ENCODE data around the gene IQCH.
A peak's percentile ranks its signal among the peaks of the same experiment; 100 is the strongest.
"Not testable (repeated sequence)": the region's sequence is repeated elsewhere in the genome, so short reads cannot be mapped to it uniquely, and the experiment has no call there.

Gene IQCH

DNA sequence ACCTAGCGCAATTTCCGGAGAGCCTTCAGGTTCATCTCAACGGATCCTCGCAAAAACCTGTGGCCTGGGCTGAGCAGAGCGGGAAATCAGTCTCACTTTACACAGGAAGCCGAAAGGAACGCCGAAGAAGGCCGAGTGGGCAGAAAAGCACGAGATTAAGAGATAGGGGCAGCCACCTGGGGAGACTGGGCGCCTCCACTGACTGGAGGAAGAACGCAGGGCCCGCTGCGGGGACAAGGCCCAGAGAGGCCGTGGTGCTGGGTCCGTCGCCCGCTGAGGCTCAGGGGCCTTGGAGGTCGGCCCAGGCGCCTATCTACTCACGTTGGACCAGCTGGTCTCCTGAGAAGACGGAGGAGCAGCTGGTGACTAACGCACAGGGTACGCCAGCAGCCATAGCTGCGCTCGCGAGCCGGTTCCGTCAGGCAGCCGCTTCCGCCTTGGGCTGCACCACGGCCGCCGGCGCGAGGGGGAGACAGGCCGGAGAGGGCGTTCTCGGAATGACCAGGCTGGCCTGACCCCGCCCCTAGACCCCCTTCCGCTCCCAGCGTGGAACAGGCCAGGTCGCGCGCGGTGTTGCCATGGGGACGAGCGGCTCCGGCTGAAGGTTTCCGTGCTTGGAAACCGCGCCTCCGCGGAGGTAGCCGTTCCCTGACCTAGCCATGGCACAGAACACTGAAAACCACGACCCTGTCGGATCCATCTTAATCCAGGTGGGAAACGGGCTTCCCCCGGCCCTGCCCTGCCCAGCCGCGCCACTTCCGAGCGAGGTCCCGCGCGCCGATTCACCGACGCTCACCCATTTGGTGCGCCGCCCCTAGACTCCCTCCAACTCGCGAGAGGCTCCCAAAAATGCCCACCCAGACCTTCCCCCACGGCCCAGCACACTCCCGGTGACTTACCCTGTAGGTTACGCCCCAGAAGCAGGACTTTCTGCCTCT, at the start of gene IQCH, which contains the start of gene AAGAB:
IQCH (plus strand) TSS at position 549 of the 938 bp plus-strand sequence; CDS start at position 660, 111 bp downstream.
AAGAB (minus strand) TSS at position 424 of the 938 bp plus-strand sequence; CDS start at position 394, 30 bp downstream.
- DNase-seq: peak; percentile 74

- DNase-seq: no peak
Measured at GRCh38 chr15:67207555-67208207, 46.9 kb upstream of the IQCH start.

- DNase-seq: no peak
Measured at GRCh38 chr15:67208396-67208795, 46.2 kb upstream of the IQCH start.

GRCh38 chr15:67210555-67211168, 43.9 kb upstream of the IQCH start:
- no peak for DNase-seq

DNA sequence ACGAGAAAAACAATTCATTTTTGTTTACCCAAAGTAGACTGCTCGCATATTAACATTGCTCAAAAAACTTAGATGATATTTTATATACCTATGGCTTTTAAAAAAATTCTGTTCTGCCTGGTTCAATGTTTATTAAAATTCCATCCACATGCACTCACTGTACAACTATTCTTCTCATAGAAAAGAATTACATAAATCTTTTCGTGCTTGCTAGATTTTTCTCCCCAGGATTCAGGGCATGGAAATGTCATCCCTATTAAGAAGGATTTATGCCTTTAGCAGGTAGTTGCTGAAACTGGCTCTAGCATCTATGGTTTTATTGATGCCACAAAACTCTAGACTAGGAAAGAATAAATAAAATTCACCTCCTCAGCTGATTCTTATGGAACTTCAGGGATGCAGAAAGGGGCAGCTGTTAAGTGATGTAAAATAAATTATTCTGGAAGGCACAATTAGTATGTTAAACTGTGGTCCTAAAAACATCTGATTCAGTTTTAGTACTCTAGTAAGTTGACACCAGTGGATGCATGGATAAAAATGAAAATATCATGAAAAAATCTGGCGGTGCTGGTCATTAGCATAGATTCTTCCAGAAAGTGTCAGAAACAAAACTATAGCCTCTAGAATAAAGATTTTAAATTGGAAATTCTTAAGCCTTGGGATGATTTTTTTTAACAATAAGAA, 41.8 kb upstream of the IQCH start:
- no peak for DNase-seq

DNA sequence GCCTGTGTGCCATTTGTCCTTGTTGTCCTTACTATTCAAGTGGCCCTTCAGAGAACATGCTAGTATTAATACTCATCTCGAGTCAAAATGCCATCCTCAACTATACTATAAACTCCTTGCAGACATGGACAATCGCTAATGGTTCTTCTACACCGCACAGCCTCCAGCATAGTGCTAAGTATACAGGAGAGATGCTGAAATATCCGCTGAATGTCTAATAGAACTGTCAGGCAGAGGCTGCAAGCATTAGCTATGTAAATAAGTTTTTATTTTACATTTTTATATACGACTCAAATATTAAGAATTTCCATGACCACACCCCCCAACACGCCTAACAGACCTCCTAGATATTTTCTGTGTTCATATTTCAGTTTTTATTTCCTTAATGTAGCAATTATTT, 39.5 kb upstream of the IQCH start:
- DNase-seq: no peak

- no peak for DNase-seq
Measured at GRCh38 chr15:67216859-67217258, 37.7 kb upstream of the IQCH start.

GRCh38 chr15:67218428-67218827, 36.2 kb upstream of the IQCH start:
- no peak for DNase-seq

DNA sequence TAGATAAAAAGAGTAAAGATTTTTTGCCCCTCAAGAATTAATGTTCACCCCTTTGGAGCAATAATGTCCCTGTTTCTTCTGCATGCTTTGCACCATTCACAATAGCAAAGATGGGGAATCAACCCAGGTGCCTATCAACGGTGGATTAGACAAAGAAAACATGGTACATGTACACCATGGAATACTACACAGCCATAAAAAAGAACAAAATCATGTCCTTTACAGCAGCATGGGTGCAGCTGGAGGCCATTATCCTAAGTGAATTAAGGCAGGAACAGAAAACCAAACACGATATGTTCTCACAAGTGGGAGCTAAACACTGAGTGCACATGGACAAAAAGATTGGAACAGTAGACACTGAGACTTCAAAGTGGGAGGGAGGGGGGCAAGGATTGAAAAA, 35.3 kb upstream of the IQCH start:
- DNase-seq: no peak

DNA sequence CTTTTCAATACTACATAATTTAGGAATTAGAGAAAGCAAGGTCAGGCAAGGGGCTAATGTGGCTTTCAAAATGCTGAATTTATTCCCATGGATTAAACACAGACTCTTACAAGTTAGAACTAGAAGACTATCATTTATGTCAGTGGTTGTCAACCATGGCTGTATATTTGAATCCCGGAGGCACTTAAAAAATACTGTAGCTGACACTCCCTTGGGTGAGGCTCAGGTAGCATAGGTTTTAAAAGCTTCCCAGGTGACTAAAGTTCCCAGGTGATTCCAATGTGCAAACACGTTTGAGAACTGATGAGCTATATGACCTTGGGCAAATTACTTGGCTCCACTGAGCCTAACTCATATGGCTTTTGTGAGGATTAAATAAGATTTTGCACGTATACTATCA, 29.7 kb upstream of the IQCH start:
- DNase-seq: no peak

GRCh38 chr15:67225336-67225735, 29.2 kb upstream of the IQCH start:
- no peak for DNase-seq

GRCh38 chr15:67227431-67227830, 27.2 kb upstream of the IQCH start:
- DNase-seq: no peak

GRCh38 chr15:67227846-67228245, 26.7 kb upstream of the IQCH start:
- no peak for DNase-seq

- DNase-seq: no peak
Measured at GRCh38 chr15:67228286-67228685, 26.3 kb upstream of the IQCH start.

GRCh38 chr15:67230504-67230903, 24.1 kb upstream of the IQCH start:
- DNase-seq: no peak

DNA sequence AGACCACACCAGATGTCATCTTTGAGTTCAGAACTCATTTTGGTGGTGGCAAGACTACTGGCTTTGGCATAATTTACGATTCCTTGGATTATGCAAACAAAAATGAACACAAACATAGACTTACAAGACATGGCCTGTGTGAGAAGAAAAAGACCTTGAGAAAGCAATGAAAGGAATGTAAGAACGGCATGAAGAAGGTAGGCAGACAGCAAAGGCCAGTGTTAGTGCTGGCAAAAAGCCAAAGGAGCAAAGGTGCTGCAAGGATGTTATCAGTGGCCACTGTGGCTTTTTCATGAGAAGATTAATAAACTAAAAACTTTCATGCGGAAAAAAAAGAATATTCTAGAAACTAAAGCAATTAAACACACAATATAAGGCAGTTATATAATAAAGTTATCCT, 22.0 kb upstream of the IQCH start:
- DNase-seq: no peak

DNA sequence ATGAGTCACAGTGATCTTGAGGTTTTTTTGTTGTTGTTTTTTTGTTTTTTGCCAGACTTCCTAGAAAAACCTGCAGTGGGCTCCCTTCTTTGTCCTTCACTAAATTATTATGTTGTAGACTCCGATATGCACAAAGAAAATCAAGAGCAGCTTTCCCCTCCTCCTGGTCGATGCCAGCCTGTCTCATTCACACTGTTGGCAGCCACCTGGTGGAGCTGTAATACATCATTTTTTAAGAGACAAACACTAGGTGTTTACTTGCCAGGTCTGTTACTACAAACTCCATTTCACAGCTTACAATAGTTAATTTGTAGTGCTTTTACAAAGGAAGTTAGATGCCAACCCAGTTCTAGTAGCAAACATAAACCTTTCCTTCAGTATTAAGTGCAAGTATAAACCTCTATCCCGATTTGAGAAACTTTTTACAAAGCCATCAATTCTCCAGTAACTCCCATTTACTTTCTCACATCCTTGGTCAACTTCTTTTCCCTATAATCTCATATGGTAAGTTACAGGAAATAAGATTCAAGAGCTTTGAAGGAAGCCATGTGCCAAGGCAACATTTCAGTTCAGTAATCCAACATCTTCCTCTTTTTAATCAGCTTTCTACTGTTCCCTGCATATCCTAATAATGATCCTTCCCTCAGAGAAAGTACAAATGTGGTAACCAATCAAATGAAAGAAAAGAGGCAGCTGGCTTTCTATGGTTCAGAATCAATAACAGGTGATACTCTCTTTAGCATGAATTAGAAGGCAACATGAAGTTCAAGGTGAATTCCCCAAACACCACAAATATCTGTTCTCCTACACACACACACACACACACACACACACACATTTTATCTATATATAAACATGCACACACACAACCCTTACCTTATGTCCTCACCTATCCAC, 14.1 kb upstream of the IQCH start:
- DNase-seq: no peak

DNA sequence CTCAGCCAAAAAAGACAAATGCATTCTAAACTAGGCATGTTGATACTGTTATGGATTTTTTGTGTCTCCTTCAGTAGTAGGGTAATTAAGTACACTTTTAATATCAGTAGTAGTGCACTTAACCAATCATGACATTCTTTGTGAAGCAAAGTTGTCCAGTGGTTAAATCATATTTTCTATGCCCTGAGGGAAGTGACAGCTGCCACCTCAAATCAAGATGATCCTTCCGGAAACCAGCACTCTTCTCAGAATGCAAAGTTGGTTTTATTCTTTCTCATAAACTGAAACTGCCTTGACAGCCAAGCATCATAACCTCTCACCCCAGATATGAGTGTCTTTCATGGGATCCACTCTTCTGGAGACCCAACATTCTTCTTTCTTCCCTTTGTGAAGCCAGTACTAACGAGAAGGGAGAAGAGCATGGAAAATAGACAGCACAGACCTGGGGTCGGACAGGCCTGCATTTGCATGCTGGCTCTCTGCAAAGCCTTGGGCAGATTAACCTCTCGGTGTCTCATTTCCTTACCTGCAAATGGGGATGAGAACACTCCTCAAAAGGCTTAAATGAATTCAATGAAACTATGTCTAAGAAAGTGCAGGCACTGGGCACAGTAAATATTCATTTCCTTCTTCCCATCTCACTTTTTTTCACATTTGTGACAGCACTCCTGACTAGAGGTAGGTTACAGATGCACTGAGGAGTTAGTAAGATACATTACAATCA, 13.3 kb upstream of the IQCH start:
- no peak for DNase-seq

DNA sequence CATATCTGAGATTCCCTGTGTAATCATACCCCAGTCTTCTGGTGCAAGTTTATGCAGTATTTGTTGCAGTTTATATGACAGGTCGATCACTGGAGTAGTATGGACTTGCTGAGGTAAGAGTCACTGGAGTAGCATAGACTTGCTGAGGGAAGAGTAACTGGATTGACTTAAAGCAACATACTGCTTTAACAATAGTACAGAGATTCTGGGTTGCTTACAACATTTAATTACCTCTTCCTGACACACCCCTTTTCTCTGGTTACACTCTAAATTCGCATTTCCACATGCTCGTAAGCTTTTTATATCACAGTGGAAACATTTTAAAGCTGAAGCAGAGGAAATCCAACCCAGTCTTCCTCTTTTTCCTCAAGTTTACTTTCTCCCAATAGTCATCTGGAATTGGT, 11.9 kb upstream of the IQCH start:
- DNase-seq: no peak

GRCh38 chr15:67244971-67245478, 9.6 kb upstream of the IQCH start:
- DNase-seq: no peak

- DNase-seq: not testable (repeated sequence)
Measured at GRCh38 chr15:67246606-67247005, 8.0 kb upstream of the IQCH start.
